ENCODE measurements around the gene PICALM. TPM values are rescaled to one million over a fixed set of nuclear protein-coding genes. Genes with fewer than 3 reads are reported as not detected.

PICALM gene
- total and polyA plus RNA-seq, 9 of the 15 experiments (the other 6 are each of a cell fraction or from before 2014, with no cell fraction given), result 41.3 to 990 (median 309) TPM

GRCh38 chr11:86068951-86069407 lies at the start of gene PICALM (continued):
- no peak for TF ChIP-seq PATZ1 (CRISPR knock-in tag; IDR thresholded peaks at IDR 0.05; ENCODE audit: borderline replicate concordance)
- no peak for TF ChIP-seq CGGBP1 (CRISPR knock-in tag; IDR thresholded peaks at IDR 0.05)
- TF ChIP-seq ZNF12 (CRISPR knock-in tag; IDR thresholded peaks at IDR 0.05), result no peak
- TF ChIP-seq HOMEZ (CRISPR knock-in tag; IDR thresholded peaks at IDR 0.05), result no peak
- TF ChIP-seq MGA (IDR thresholded peaks at IDR 0.05), result no peak; the same call in 1 of the 2 replicates
- TF ChIP-seq E2F1 (CRISPR knock-in tag; IDR thresholded peaks at IDR 0.05), result peak; percentile 71; the same call in 1 of the 2 replicates
- no peak for TF ChIP-seq ZNF589 (CRISPR knock-in tag; IDR thresholded peaks at IDR 0.05; ENCODE audit: low read depth)
- no peak for TF ChIP-seq HMG20A (CRISPR knock-in tag; conservative IDR thresholded peaks at IDR 0.05)
- TF ChIP-seq RB1 (IDR thresholded peaks at IDR 0.05; ENCODE audit: low read depth), result peak; percentile 94

Measured in K562 (cell line).